CD4-positive, alpha-beta memory T cell (primary cell): ENCODE results near the gene AQP7. TPM values are rescaled to one million over a fixed set of nuclear protein-coding genes. Genes with fewer than 3 reads are reported as not detected.
"Not testable (repeated sequence)": the region's sequence is repeated elsewhere in the genome, so short reads cannot be mapped to it uniquely, and the experiment has no call there.

Source experiments
- CTCF ChIA-PET: fragments of 350-600 bp; sonication (Branson Sonifier 250); formaldehyde crosslinking; loops from one replicate; lab custom pipeline; 2021; ENCODE audit warnings: inconsistent platforms; ENCODE audit not compliant: partially characterized antibody; lab: Charles Lee
- POLR2A ChIA-PET: fragments of 350-600 bp; sonication (Branson Sonifier 250); formaldehyde crosslinking; loops from one replicate; lab custom pipeline; 2021; ENCODE audit not compliant: partially characterized antibody; lab: Charles Lee
- DNase-seq, 5 donors: peaks; one replicate each; pipeline versions ENCODE4 v3.0.0 to v3.0.0-alpha.2; 2020 to 2022; ENCODE audit warnings: mixed read lengths in 1 of 5
- H3K27ac ChIP-seq: one replicate; pipeline ENCODE4 v1.7.0; 2013; ENCODE audit warnings: low read depth, low read length
- H3K27me3 ChIP-seq: 2 replicates; pipeline ENCODE4 v1.7.0; 2013; ENCODE audit warnings: mild to moderate bottlenecking, low read length, moderate library complexity; ENCODE audit not compliant: insufficient read depth
- H3K36me3 ChIP-seq: 2 replicates; pipeline ENCODE4 v1.7.0; 2013; ENCODE audit warnings: mild to moderate bottlenecking, low read length, moderate library complexity; ENCODE audit not compliant: insufficient read depth
- H3K4me1 ChIP-seq: 2 replicates; pipeline ENCODE4 v1.7.0; 2013; ENCODE audit warnings: mild to moderate bottlenecking, low read length, moderate library complexity; ENCODE audit not compliant: insufficient read depth
- H3K4me3 ChIP-seq, 2 donors: one replicate each; pipeline ENCODE4 v1.7.0; 2013; ENCODE audit warnings: low read length in 2 of 2, mild to moderate bottlenecking in 1 of 2
- H3K9me3 ChIP-seq, 2 donors: one replicate each; pipeline ENCODE4 v1.7.0; 2013; ENCODE audit warnings: low read length in 2 of 2, control low read depth in 1 of 2; ENCODE audit not compliant: control insufficient read depth in 1 of 2
- H3K27ac Mint-ChIP-seq, 7 donors: one replicate each; pipeline ENCODE4 v1.8.0; 2020 to 2021; ENCODE audit warnings: mixed read lengths in 7 of 7, mild to moderate bottlenecking in 6 of 7, inconsistent platforms in 3 of 7, moderate library complexity in 3 of 7
- H3K27me3 Mint-ChIP-seq, 2 donors: one replicate each; pipeline ENCODE4 v1.8.0; 2020 to 2021; ENCODE audit warnings: mixed read lengths in 2 of 2
- H3K36me3 Mint-ChIP-seq, 2 donors: one replicate each; pipeline ENCODE4 v1.8.0; 2020 to 2021; ENCODE audit warnings: mixed read lengths in 2 of 2, inconsistent platforms in 1 of 2, mild to moderate bottlenecking in 1 of 2
- H3K4me1 Mint-ChIP-seq, 4 donors: one replicate each; pipeline ENCODE4 v1.8.0; 2020 to 2021; ENCODE audit warnings: mixed read lengths in 4 of 4, mild to moderate bottlenecking in 1 of 4
- H3K4me3 Mint-ChIP-seq, 8 donors: one replicate each; pipeline ENCODE4 v1.8.0; 2020 to 2021; ENCODE audit warnings: mixed read lengths in 8 of 8, mild to moderate bottlenecking in 7 of 8, moderate library complexity in 6 of 8, inconsistent platforms in 3 of 8
- H3K9me3 Mint-ChIP-seq, 8 donors: one replicate each; pipeline ENCODE4 v1.8.0; 2020 to 2021; ENCODE audit warnings: mixed read lengths in 8 of 8, mild to moderate bottlenecking in 5 of 8, inconsistent platforms in 3 of 8, moderate library complexity in 1 of 8
- intact Hi-C: fragments of 100-400 bp; cut with micrococcal nuclease; formaldehyde crosslinking; loops from one replicate; pipeline ENCODE4 v1.15.1; 2023
- polyA plus RNA-seq, 2 donors: library from polyadenylated mRNA; unstranded; fragments of 300-500 nt; fragmentation: Illumina TruSeq; gene quantifications; one replicate each; pipeline ENCODE4 v1.2.3, GENCODE V29; 2021
- total RNA-seq, 2 experiments: library from RNA; stranded (reverse); gene quantifications; one replicate each; pipeline ENCODE4 v1.2.3, GENCODE V29; 2021

AQP7 gene
- total RNA-seq (under 1 TPM in 1 of 2 experiments, not detected in 1; 0.81 TPM), polyA plus RNA-seq (under 1 TPM in 1 of 2 donors, not detected in 1; 0.30 TPM)

DNA sequence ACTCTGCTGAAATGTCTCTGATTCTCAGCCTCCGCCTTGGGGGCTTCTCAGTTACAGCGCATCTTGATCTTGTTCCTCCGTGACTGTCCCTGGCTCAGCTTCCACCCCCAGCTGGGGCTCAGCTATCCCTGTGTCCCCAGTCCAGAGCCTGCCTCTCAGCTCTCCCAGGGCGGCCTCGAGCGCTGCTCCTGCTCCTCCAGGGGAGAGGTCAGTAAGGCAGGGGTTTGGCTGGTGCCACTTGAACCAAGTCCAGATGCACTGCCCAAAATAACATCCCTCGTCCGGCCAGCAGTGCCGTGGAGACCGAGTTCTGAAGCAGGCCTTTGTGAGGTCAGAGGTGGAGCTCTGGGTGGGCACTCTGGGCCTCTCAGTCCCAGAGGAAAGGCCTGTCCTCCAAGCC lies at the start of gene AQP7:
AQP7 (minus strand) TSS at position 198 of the 400 bp plus-strand sequence. CDS start 1,306 bp downstream, outside the sequence.
- intact Hi-C loops = not testable (repeated sequence)
- H3K4me3 Mint-ChIP-seq = peak within 1 kb of the TSS in 1 of 8 donors; percentile 43

DNA sequence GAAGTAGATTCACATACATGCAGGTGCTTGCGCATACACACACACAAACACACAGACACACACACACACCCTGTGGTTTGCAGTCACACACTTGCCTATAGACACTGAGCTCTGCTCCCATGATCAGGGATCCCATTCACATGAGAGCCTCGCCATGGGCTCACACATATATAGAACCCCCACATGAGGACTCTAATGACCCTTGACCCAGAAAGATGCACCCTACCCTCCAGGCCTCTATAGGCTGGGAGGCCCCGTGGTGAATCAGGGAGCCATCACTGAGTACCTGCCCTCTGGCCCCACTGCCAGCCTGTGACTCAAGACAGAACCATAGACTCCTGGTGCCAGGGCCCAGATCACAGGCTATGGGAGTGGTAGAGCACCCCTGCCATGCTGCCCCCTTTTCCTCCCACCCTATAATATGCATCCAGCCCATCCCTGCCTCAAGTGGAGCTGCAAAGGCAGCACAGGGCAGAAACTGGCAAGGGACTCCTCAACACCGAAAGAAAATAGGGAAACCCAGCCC lies 48.3 kb upstream of the AQP7 start:
- CTCF ChIA-PET = interaction anchor here (0.7 to 16.3 kb wide), 6 partner anchors 19 to 76 kb away, joined by 3 to 562 read pairs (median 68); partner anchors contain the start of genes AQP7 and NOL6
- Histone ChIP-seq H3K36me3 (no peaks in the 10 kb centered on the region), H3K27ac (no peak overlapping the region), H3K27me3 (no peaks in the 10 kb centered on the region), H3K4me3 (no peak overlapping the region), H3K9me3 (no peaks in the 10 kb centered on the region), H3K4me1 (peaks cover 62% of the 10 kb centered on the region)
- peak overlapping the region in 4 of 7 donors; percentile 41 to 75 (median 49) for H3K27ac Mint-ChIP-seq
- peak in 1 of 5 donors; percentile 26 for DNase-seq
- H3K27me3 Mint-ChIP-seq = no peaks in the 10 kb centered on the region
- H3K4me3 Mint-ChIP-seq = peak overlapping the region in 2 of 8 donors; percentile 38 to 49
- no peaks in the 10 kb centered on the region for H3K9me3 Mint-ChIP-seq
- H3K36me3 Mint-ChIP-seq = peaks cover 5 to 19% of the 10 kb centered on the region in 2 donors
- intact Hi-C loops = loop anchor here (10.0 kb wide), 1 partner anchor 64 kb away; no protein-coding TSS in a partner anchor
- H3K4me1 Mint-ChIP-seq = peaks cover 38 to 69% (median 55%) of the 10 kb centered on the region in 4 donors
- POLR2A ChIA-PET = interaction anchor here (4.2 to 19.7 kb wide), 4 partner anchors 5 to 47 kb away, joined by 27 to 299 read pairs (median 191); partner anchors contain the start of genes AQP3 and AQP7

More for the DNA sequence above, at the start of gene AQP7:
- H3K9me3 ChIP-seq, H3K27ac ChIP-seq, H3K36me3 Mint-ChIP-seq, H3K4me1 ChIP-seq, H3K4me3 ChIP-seq, DNase-seq, H3K27me3 ChIP-seq, H3K9me3 Mint-ChIP-seq, H3K36me3 ChIP-seq, H3K27me3 Mint-ChIP-seq: not testable (repeated sequence)
- ChIA-PET CTCF (interaction anchor here (0.7 to 6.5 kb wide), 13 partner anchors 12 to 115 kb away, joined by 3 to 170 read pairs (median 4); partner anchors contain the start of gene NOL6), POLR2A (interaction anchor here (0.8 to 3.9 kb wide), 6 partner anchors 12 to 72 kb away, joined by 3 to 37 read pairs (median 20); partner anchors contain the start of genes AQP3 and NOL6)
- Mint-ChIP-seq H3K4me1 (peaks cover 6 to 16% (median 11%) of the 10 kb centered on the region in 4 donors), H3K27ac (peak within 1 kb of the TSS in 5 of 7 donors; percentile 66 to 91 (median 73))

DNA sequence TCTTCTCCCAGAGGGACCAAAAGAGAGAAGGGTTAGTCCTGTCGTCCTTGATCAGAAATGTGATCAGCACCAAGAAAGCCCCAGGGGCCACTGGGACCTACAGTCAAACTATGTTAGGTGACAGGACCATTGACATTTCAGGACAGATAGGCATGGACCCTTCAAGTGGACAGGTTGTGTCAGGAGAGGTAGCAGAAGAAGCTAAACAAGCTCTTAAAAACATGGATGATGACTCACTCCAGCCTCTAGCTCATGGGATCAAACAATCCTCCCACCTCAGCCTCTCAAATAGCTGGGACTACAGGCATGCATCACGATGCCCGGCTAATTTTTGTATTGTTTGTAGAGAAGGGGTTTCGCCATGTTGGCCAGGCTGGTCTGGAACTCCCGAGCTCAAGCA lies 47.3 kb upstream of the AQP7 start:
- peak overlapping the region in 2 of 7 donors; percentile 23 to 70 for H3K27ac Mint-ChIP-seq
- H3K27me3 ChIP-seq = no peaks in the 10 kb centered on the region
- H3K27me3 Mint-ChIP-seq = no peaks in the 10 kb centered on the region
- peaks cover 11 to 26% of the 10 kb centered on the region in 2 donors for H3K36me3 Mint-ChIP-seq
- no peak overlapping the region for H3K27ac ChIP-seq
- intact Hi-C loops = loop anchor here (5.0 to 10.0 kb wide), 2 partner anchors 65 to 157 kb away; partner anchors contain the start of gene NFX1
- no peaks in the 10 kb centered on the region for H3K9me3 Mint-ChIP-seq
- peaks cover 65% of the 10 kb centered on the region for H3K4me1 ChIP-seq
- no peaks in the 10 kb centered on the region for H3K36me3 ChIP-seq
- no peak overlapping the region for H3K4me3 ChIP-seq
- POLR2A ChIA-PET = interaction anchor here (4.8 to 19.7 kb wide), 4 partner anchors 4 to 34 kb away, joined by 59 to 299 read pairs (median 259); partner anchors contain the start of genes AQP3 and NOL6
- peak in 1 of 5 donors; percentile 12 for DNase-seq
- H3K9me3 ChIP-seq = no peaks in the 10 kb centered on the region
- peak overlapping the region in 2 of 8 donors; percentile 12 to 15 for H3K4me3 Mint-ChIP-seq
- CTCF ChIA-PET = interaction anchor here (1.1 to 16.3 kb wide), 6 partner anchors 12 to 75 kb away, joined by 3 to 562 read pairs (median 68); partner anchors contain the start of genes AQP7 and NOL6
- peaks cover 43 to 74% (median 61%) of the 10 kb centered on the region in 4 donors for H3K4me1 Mint-ChIP-seq

DNA sequence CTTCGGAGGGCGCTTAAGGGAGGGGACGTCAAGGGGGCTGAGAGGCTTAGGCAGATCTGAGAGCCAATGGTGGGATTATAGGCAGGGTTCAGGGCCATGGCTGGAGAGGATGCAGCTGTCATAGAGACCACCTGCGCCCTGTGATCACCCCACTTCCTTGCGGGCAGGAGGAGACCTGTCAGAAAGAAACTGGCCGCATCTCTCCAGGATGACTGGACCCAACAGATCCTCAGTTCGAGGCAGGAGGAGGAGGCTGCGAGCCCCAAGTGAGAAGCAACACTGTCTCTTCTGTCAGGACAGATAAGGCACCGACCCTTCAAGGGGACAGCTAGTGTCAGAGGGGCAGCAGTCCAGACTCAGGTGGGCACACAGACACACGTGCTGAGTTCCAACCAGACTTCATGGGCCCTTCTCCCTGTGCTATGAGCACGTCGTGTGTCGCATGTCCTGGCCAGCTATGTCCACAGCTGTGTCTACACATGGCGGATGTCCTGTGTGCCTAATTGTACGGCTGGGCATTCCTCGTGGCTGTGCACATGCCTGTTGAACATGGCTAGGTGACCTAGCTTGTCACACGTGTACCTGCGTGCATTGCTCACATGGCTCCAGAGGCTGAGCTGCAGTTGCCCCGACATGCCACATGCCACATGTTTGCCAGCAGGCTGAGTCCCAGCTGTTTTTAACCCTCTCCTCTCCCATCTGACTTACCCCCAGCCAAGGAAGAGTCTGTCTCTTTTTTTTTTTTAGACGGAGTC lies 45.6 kb upstream of the AQP7 start:
- Histone ChIP-seq H3K36me3 (peaks cover 12% of the 10 kb centered on the region), H3K27me3 (no peaks in the 10 kb centered on the region), H3K27ac (peak overlapping the region; percentile 75), H3K4me1 (peaks cover 65% of the 10 kb centered on the region), H3K9me3 (no peaks in the 10 kb centered on the region), H3K4me3 (peak overlapping the region; percentile 42 to 73)
- peak overlapping the region; percentile 92 to 98 (median 93) for H3K4me3 Mint-ChIP-seq
- H3K9me3 Mint-ChIP-seq = no peaks in the 10 kb centered on the region
- peak overlapping the region; percentile 94 to 98 (median 95) for H3K27ac Mint-ChIP-seq
- DNase-seq = peak in 1 of 5 donors; percentile 38
- H3K36me3 Mint-ChIP-seq = peaks cover 22 to 36% of the 10 kb centered on the region in 2 donors
- H3K4me1 Mint-ChIP-seq = peaks cover 37 to 74% (median 56%) of the 10 kb centered on the region in 4 donors
- POLR2A ChIA-PET = interaction anchor here (0.7 to 17.8 kb wide), 15 partner anchors 9 to 281 kb away, joined by 3 to 299 read pairs (median 9); partner anchors contain the start of genes B4GALT1, BAG1, NFX1 and NOL6
- CTCF ChIA-PET = interaction anchor here (0.5 to 16.3 kb wide), 14 partner anchors 8 to 201 kb away, joined by 3 to 562 read pairs (median 4); partner anchors contain the start of gene NOL6
- H3K27me3 Mint-ChIP-seq = no peaks in the 10 kb centered on the region
- intact Hi-C loops = loop anchor here (1.0 to 5.0 kb wide), 3 partner anchors 18 to 156 kb away; partner anchors contain the start of gene NFX1

DNA sequence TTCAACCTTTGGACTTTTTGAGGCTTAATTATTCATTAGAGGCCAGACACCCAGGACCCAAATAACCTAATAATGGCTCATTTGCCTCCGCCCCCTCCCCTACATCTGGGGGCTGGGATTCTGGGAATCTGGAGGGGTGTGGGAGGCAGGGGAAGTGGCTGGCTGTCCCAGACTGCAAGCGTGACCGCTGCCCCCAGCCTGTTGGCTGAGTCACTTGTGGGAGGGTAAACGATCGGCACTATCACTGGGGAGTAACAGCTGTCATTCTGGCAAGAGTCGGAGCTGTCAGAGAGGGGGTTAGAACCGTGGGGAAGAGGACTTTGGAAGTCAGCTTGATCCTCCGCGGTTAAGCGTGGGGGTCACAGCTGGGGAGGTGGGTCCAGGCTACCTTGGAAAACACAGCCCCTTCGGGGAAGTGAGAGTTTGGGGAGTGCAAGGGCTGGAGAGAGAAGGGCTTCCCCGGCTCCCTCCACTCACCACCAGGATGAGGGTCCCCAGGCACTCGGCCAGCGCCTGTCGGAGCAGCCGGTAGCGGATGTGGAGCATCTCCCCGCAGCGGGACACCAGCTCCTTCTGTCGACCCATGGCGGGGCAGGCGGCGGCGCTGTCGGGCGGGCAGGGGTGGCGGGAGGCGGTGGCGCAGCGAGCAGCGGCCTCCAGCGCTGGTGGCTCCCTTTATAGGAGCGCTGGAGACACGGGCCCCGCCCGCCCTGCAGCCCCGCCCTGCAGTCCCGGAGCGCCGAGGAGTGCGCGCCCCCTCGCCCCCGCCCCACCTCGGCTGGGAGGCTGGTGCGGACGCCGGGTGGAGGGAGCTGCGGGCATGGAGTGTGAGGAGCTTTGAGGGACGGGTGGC lies 44.8 kb upstream of the AQP7 start, which contains the start of gene AQP3:
AQP3 (minus strand) TSS at position 648 of the 853 bp plus-strand sequence; CDS start at position 585, 63 bp downstream.
- Histone ChIP-seq H3K27me3 (no peaks in the 10 kb centered on the region), H3K9me3 (no peaks in the 10 kb centered on the region), H3K36me3 (peaks cover 20% of the 10 kb centered on the region), H3K4me3 (peak within 1 kb of the TSS; percentile 68 to 73), H3K4me1 (peaks cover 65% of the 10 kb centered on the region), H3K27ac (peak within 1 kb of the TSS; percentile 75)
- DNase-seq = peak; percentile 76 to 84 (median 76)
- Mint-ChIP-seq H3K27ac (peak within 1 kb of the TSS; percentile 94 to 98 (median 96)), H3K4me1 (peaks cover 31 to 74% (median 48%) of the 10 kb centered on the region in 4 donors), H3K27me3 (no peaks in the 10 kb centered on the region), H3K4me3 (peak within 1 kb of the TSS; percentile 92 to 98 (median 94)), H3K9me3 (no peaks in the 10 kb centered on the region), H3K36me3 (peaks cover 27 to 41% of the 10 kb centered on the region in 2 donors)
- intact Hi-C loops = loop anchor here (1.0 to 5.0 kb wide), 7 partner anchors 11 to 155 kb away; partner anchors contain the start of genes NFX1 and NOL6
- CTCF ChIA-PET = interaction anchor here (0.9 to 16.3 kb wide), 14 partner anchors 9 to 146 kb away, joined by 3 to 562 read pairs (median 4); partner anchors contain the start of gene NOL6
- POLR2A ChIA-PET = interaction anchor here (0.6 to 17.8 kb wide), 17 partner anchors 11 to 1173 kb away, joined by 3 to 299 read pairs (median 5); partner anchors contain the start of genes B4GALT1, BAG1, DCTN3 and NFX1
